DND-41 (cell line): ENCODE data around the gene RFFL.
"Not testable (repeated sequence)": the region's sequence is repeated elsewhere in the genome, so short reads cannot be mapped to it uniquely, and the experiment has no call there.

ENCODE experiments used
- ATAC-seq: fragments of 200-7000 bp; cut with Tn5 transposase; 3 replicates; pipeline ENCODE4 v1.9.1; 2021; ENCODE audit warnings: low read depth; ENCODE audit not compliant: insufficient read depth
- DNase-seq: peaks from one replicate; pipeline ENCODE4 v3.0.0-alpha.2; 2020
- H2AFZ ChIP-seq: 2 replicates; pipeline ENCODE4 v1.6.0; 2012; ENCODE audit warnings: low read depth, low read length
- H3K27ac ChIP-seq: 2 replicates; pipeline ENCODE4 v1.5.1; 2012; ENCODE audit warnings: low read length, inconsistent platforms
- H3K27me3 ChIP-seq: fragments of 200-600 bp; sonication (generic); 2 replicates; pipeline ENCODE4 v1.6.0; 2012; ENCODE audit warnings: low read length, mild to moderate bottlenecking, inconsistent platforms; ENCODE audit not compliant: insufficient read depth, poor library complexity
- H3K36me3 ChIP-seq: 2 replicates; pipeline ENCODE4 v1.5.1; 2012; ENCODE audit warnings: low read length, inconsistent platforms; ENCODE audit not compliant: insufficient read depth
- H3K4me1 ChIP-seq: 2 replicates; pipeline ENCODE4 v1.5.1; 2012; ENCODE audit warnings: mild to moderate bottlenecking, low read length; ENCODE audit not compliant: insufficient read depth
- H3K4me2 ChIP-seq: 2 replicates; pipeline ENCODE4 v1.6.0; 2012; ENCODE audit warnings: mild to moderate bottlenecking, moderate library complexity, low read length, inconsistent platforms; ENCODE audit not compliant: insufficient read depth
- H3K4me3 ChIP-seq, 2 experiments: fragments of 200-600 bp in 1 of 2; shearing (Covaris generic) in 1 of 2; 2 replicates each; pipeline ENCODE4 v1.5.1; 2012 to 2016; ENCODE audit warnings: inconsistent platforms in 2 of 2, low read length in 2 of 2, mild to moderate bottlenecking in 2 of 2, low read depth in 1 of 2, moderate library complexity in 1 of 2
- H3K79me2 ChIP-seq: 2 replicates; pipeline ENCODE4 v1.6.0; 2012; ENCODE audit warnings: low read length, inconsistent platforms; ENCODE audit not compliant: insufficient read depth
- H3K9ac ChIP-seq: 2 replicates; pipeline ENCODE4 v1.6.0; 2012; ENCODE audit warnings: low read depth, mild to moderate bottlenecking, inconsistent platforms, low read length, moderate library complexity
- H3K9me3 ChIP-seq: 2 replicates; pipeline ENCODE4 v1.5.1; 2012; ENCODE audit warnings: low read length, moderate library complexity, mild to moderate bottlenecking, inconsistent platforms; ENCODE audit not compliant: insufficient read depth, severe bottlenecking
- H4K20me1 ChIP-seq: 2 replicates; pipeline ENCODE4 v1.6.0; 2012; ENCODE audit warnings: low read length; ENCODE audit not compliant: insufficient read depth
- EZH2 ChIP-seq: IDR thresholded peaks from 3 replicates; pipeline ENCODE4 v1.6.1; 2012; ENCODE audit warnings: borderline replicate concordance, low read depth, mild to moderate bottlenecking, moderate library complexity, low read length, inconsistent platforms; ENCODE audit not compliant: severe bottlenecking
- TF ChIP-seq, protein P1 (sequence below): IDR thresholded peaks from 2 replicates; pipeline ENCODE4 v1.5.1; 2012; ENCODE audit warnings: borderline replicate concordance, low read length, moderate library complexity, mild to moderate bottlenecking; ENCODE audit not compliant: poor library complexity, severe bottlenecking; ENCODE audit errors: extremely low read depth

The RFFL gene

DNA sequence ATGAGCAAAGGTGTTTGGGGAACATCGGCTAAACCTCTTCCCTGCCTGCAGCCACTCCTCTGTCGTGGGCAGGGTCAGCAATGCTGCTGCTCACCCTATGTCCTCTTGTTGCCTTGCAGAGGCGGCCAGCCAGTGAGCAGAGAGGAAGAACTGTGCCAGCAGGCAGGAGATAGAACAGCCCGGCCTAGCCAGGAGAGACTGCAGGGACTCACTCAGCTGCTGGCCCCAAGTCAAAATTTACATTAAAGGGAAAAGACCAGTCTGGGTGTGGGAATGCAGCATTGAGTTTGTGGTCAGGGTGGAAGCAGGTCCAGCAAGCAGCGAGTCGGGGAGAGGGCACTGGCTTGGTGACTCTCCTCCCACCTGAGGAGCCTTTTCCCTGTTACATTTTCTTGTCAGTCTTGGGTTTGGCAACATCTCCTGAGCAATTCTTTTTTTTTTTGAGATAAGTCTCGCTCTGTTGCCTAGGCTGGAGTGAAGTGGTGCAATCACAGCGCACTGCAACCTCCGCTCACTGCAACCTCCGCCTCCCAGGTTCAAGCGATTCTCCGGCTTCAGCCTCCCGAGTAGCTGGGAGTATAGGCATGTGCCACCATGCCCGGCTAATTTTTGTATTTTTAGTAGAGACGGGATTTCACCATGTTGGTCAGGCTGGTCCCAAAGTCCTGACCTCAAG lies 60.5 kb downstream of the RFFL start:
- no peaks in the 10 kb centered on the region for H3K79me2 ChIP-seq
- no peak overlapping the region for H3K9ac ChIP-seq
- no peaks in the 10 kb centered on the region for H3K27me3 ChIP-seq
- no peaks in the 10 kb centered on the region for H3K4me1 ChIP-seq
- no peaks in the 10 kb centered on the region for H4K20me1 ChIP-seq
- H3K9me3 ChIP-seq: no peaks in the 10 kb centered on the region
- ATAC-seq (no peak), DNase-seq (no peak)
- peaks cover 80% of the 10 kb centered on the region for H3K36me3 ChIP-seq
- no peak overlapping the region for H3K27ac ChIP-seq
- no peak overlapping the region for H2AFZ ChIP-seq
- TF ChIP-seq, protein P1, sequence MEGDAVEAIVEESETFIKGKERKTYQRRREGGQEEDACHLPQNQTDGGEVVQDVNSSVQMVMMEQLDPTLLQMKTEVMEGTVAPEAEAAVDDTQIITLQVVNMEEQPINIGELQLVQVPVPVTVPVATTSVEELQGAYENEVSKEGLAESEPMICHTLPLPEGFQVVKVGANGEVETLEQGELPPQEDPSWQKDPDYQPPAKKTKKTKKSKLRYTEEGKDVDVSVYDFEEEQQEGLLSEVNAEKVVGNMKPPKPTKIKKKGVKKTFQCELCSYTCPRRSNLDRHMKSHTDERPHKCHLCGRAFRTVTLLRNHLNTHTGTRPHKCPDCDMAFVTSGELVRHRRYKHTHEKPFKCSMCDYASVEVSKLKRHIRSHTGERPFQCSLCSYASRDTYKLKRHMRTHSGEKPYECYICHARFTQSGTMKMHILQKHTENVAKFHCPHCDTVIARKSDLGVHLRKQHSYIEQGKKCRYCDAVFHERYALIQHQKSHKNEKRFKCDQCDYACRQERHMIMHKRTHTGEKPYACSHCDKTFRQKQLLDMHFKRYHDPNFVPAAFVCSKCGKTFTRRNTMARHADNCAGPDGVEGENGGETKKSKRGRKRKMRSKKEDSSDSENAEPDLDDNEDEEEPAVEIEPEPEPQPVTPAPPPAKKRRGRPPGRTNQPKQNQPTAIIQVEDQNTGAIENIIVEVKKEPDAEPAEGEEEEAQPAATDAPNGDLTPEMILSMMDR: no peak
- TF ChIP-seq EZH2: no peak
- no peak overlapping the region for H3K4me3 ChIP-seq
- H3K4me2 ChIP-seq: no peak overlapping the region

DNA sequence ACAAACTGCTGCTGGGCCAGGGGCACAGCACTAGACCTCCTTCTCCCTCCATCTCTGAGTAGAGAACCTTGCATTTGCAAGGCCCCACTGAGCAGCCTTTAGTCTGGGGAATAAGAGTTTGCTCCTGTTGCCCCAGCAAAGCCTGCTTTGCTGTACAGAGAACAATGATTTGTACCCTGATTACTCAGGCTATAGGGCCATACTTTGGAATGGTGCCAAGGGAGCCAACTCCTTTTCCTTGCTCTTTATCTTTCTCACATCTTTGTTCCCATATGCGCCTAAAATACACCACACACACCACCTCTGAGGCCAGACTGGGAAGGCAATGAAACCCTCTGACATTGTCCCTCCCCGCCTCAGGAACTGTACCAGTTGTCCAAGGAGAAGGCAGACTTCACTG lies 62.0 kb downstream of the RFFL start:
- ATAC-seq (no peak), DNase-seq (no peak)
- H3K9ac ChIP-seq: no peak overlapping the region
- H4K20me1 ChIP-seq: no peaks in the 10 kb centered on the region
- H3K79me2 ChIP-seq: no peaks in the 10 kb centered on the region
- no peak overlapping the region for H3K4me2 ChIP-seq
- no peak overlapping the region for H3K4me3 ChIP-seq
- TF ChIP-seq, protein P1: no peak
- TF ChIP-seq EZH2: no peak
- H3K9me3 ChIP-seq: no peaks in the 10 kb centered on the region
- H3K4me1 ChIP-seq: no peaks in the 10 kb centered on the region
- no peaks in the 10 kb centered on the region for H3K27me3 ChIP-seq
- peaks cover 84% of the 10 kb centered on the region for H3K36me3 ChIP-seq
- H3K27ac ChIP-seq: no peak overlapping the region
- no peak overlapping the region for H2AFZ ChIP-seq

DNA sequence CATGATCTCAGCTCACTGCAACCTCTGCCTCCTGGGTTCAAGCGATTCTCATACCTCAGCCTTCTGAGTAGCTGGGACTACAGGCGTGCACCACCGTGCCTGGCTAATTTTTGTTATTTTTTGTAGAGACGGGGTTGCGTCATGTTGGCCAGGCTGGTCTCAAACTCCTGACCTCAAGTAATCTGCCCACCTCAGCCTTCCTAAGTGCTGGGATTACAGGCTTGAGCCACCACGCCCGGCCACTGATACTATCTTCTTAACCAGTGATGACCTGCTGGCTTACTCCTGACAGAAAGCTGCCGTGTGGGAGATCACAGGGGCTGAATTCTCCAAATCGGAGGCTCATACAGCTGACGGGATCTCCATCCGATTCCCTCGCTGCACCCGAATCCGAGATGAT lies 62.5 kb downstream of the RFFL start:
- not testable (repeated sequence) for DNase-seq, ATAC-seq, H3K27me3 ChIP-seq, H3K9ac ChIP-seq, H3K4me1 ChIP-seq, H2AFZ ChIP-seq, H3K4me3 ChIP-seq, H3K9me3 ChIP-seq, H4K20me1 ChIP-seq, H3K4me2 ChIP-seq, H3K79me2 ChIP-seq, H3K27ac ChIP-seq
- peaks cover 84% of the 10 kb centered on the region for H3K36me3 ChIP-seq

DNA sequence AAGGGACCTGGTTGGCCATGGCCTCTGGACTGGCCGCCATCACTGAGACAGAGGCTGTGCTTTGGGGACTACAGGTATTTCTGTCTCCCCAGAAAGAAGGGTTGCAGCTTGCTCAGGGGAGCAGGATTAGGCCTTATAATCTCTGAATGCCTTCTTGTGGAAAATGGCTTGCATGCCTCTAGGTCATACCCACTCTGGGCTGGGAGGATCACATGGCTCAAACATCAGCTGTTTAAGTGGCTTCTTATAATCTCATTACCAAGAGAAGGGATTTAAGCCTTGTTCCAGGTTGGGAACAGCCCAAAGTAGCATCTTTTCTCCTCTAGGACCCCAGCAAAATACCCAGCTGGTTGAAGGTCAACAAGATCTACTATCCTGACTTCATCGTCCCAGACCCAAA lies 64.1 kb downstream of the RFFL start:
- no peak overlapping the region for H3K9ac ChIP-seq
- no peak for DNase-seq
- H3K4me1 ChIP-seq: no peaks in the 10 kb centered on the region
- TF ChIP-seq, protein P1: no peak
- TF ChIP-seq EZH2: no peak
- ATAC-seq: no peak
- H3K36me3 ChIP-seq: peaks cover 92% of the 10 kb centered on the region
- H4K20me1 ChIP-seq: no peaks in the 10 kb centered on the region
- no peaks in the 10 kb centered on the region for H3K27me3 ChIP-seq
- no peaks in the 10 kb centered on the region for H3K79me2 ChIP-seq
- no peak overlapping the region for H3K4me3 ChIP-seq
- no peak overlapping the region for H3K4me2 ChIP-seq
- no peak overlapping the region for H3K27ac ChIP-seq
- no peaks in the 10 kb centered on the region for H3K9me3 ChIP-seq
- no peak overlapping the region for H2AFZ ChIP-seq
